HG02970 (cell line): ENCODE data around the gene CDHR4.
A peak's percentile ranks its signal among the peaks of the same experiment; 100 is the strongest.

ENCODE experiments used
- ATAC-seq: cut with Tn5 transposase; IDR thresholded peaks from one replicate; pipeline ENCODE4 v1.9.1; 2021; ENCODE audit warnings: mild to moderate bottlenecking, moderate library complexity, moderate number of reproducible peaks; ENCODE audit not compliant: unreplicated experiment, low FRiP score

CDHR4 gene

GRCh38 chr3:49804141-49805041, 4.7 kb upstream of the CDHR4 start:
- ATAC-seq, result no peak

- ATAC-seq, result peak; percentile 9
These were observed 3.9 kb upstream of the CDHR4 start for GRCh38 chr3:49803465-49804140.

- ATAC-seq, result peak; percentile 56
These were observed 3.2 kb upstream of the CDHR4 start, which contains the start of gene INKA1 for GRCh38 chr3:49802719-49803464. Gene INKA1 (plus strand): TSS chr3:49803261. CDS start chr3:49803393, 132 bp downstream.

- ATAC-seq, result no peak
These were observed 1.5 kb upstream of the CDHR4 start for GRCh38 chr3:49801160-49801559.

GRCh38 chr3:49799105-49799504, 568 bp downstream of the CDHR4 start:
- no peak for ATAC-seq

GRCh38 chr3:49794926-49795905, 4.5 kb downstream of the CDHR4 start:
- no peak for ATAC-seq

GRCh38 chr3:49794431-49794830, 5.2 kb downstream of the CDHR4 start:
- no peak for ATAC-seq

GRCh38 chr3:49793486-49794085, 6.1 kb downstream of the CDHR4 start:
- no peak for ATAC-seq

GRCh38 chr3:49792371-49793150, 7.1 kb downstream of the CDHR4 start:
- ATAC-seq, result no peak

- ATAC-seq, result no peak
These were observed 8.1 kb downstream of the CDHR4 start for GRCh38 chr3:49791571-49791970.

GRCh38 chr3:49790626-49791411, 8.9 kb downstream of the CDHR4 start:
- no peak for ATAC-seq

GRCh38 chr3:49788056-49788455, 11.6 kb downstream of the CDHR4 start:
- no peak for ATAC-seq

GRCh38 chr3:49787536-49787935, 12.1 kb downstream of the CDHR4 start:
- ATAC-seq, result no peak

- ATAC-seq, result no peak
These were observed 12.6 kb downstream of the CDHR4 start for GRCh38 chr3:49787182-49787464.

- peak; percentile 92 for ATAC-seq
These were observed 13.1 kb downstream of the CDHR4 start, which contains the start of gene IP6K1 for GRCh38 chr3:49786357-49787181. Gene IP6K1 (minus strand): TSS chr3:49786542. CDS start chr3:49748040, 38,502 bp downstream.

GRCh38 chr3:49785565-49786356, 13.9 kb downstream of the CDHR4 start:
- peak; percentile 43 for ATAC-seq
